HG02623 (cell line): Measurements from ENCODE around the gene PTGR2.
"Not testable (repeated sequence)": the region's sequence is repeated elsewhere in the genome, so short reads cannot be mapped to it uniquely, and the experiment has no call there.

ENCODE experiments used
- ATAC-seq: cut with Tn5 transposase; IDR thresholded peaks from one replicate; pipeline ENCODE4 v1.9.1; 2021; ENCODE audit warnings: moderate library complexity; ENCODE audit not compliant: unreplicated experiment

The PTGR2 gene

DNA sequence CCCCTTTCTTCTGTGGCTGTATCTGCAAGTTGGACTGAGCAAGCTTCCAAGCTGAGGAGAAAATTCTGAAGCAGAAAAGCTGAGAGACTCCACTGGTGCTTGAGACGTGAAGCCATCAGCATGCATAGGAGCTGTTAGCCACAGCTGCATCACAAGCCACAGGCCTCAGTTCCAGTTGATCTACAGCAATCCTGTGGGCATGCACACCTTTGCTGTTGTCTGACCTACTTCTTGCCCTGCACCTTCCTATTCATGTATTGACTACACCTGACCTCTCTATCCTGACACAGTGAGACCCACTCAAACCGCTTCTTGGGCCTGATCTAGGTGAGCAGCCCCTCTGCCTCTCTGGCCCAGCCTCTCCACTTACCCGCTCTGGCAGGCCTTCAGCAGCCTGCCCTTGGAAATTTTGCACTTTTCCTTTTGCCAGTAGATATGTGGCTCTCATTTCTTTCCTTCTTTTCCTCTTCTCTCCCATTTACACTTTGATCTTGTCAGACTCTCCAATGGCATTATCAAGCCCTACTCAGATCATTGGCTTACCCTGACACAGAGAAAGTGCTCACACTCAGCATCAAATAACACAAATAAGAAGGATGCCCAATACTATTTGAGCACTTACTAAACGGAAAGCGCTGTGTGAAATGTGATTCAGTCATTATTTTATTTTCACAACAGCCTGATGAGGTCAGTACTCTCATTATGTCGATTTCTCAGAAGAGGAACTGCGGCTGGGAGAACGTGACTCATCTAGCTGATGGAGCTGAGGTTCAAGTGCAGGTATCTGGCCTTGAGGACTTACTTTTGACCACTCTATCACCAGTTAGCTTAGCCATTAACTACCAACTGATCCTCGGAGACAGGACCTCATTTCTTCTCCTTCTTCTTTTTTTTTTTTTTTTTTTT is 21.9 kb upstream of the PTGR2 start:
- no peak for ATAC-seq

DNA sequence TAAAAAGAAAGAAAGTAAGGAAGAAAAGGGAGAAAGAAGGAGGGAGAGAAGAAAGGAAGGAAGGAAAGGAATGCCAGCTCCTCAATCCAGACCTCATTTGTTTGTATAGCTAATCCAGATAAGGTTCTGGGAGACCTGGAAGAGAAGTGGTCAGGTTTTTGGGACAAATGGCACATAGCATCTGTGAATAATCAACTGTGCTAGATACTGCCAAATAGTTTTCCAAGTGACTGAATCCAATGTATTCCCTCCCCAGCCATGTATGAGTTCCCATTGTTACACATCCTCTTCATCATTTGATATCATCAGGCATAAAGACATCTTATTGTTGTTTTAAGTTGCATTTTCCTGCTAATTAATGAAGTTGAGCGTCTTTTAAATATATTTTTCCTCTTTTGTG is 18.6 kb upstream of the PTGR2 start:
- no peak for ATAC-seq

DNA sequence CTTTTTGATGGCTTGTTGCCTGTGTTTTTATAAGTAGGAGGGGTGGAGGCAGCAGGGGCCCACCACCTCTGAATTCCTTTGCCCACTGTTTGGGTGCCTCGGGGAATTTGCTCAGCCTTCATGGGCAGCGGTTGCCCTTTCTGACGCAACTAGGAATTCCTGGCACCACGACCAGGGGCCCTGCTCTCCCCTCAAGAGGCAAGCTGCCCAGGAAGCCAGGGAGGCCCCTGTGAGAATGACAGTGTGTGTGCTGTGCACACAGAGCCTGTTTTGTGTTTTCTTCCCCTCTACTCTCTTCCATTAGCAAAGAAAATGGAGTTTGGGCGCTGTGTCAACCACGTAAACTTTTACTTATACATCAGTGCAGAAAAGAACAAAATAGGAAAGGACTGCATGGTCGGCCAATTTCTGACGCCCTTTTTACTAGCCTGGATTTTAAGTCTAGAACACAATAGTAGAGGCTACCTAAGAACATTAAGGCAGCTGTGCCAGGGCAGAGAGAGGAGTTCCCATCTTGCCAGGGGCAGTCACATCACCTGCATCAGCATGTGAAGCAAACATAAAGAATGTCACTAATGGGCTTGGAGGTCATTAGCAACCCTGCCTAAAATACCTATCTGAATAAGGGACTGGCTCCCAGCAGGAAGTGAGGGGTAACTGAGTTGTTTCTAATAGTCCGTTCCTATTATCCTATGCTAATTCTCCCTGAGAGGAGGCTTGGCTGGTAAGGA is 17.9 kb upstream of the PTGR2 start:
- no peak for ATAC-seq

DNA sequence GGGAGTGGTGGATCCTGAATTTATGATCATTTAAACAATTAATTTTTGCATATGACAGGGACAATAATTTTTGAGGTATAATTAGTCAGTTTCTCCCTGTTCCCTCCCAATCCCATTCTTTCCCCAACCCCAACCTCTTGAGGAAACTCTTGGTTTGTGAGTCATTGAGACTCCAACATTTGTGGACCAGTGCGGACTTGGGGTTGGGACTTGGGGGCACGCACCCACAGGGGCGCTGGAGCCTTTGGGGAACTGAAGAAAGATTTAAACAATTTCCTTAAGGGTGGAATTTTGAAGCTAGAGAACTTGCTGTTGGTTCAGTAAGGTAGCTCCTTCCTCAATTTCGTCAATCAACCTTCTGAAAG is 17.4 kb upstream of the PTGR2 start:
- no peak for ATAC-seq

DNA sequence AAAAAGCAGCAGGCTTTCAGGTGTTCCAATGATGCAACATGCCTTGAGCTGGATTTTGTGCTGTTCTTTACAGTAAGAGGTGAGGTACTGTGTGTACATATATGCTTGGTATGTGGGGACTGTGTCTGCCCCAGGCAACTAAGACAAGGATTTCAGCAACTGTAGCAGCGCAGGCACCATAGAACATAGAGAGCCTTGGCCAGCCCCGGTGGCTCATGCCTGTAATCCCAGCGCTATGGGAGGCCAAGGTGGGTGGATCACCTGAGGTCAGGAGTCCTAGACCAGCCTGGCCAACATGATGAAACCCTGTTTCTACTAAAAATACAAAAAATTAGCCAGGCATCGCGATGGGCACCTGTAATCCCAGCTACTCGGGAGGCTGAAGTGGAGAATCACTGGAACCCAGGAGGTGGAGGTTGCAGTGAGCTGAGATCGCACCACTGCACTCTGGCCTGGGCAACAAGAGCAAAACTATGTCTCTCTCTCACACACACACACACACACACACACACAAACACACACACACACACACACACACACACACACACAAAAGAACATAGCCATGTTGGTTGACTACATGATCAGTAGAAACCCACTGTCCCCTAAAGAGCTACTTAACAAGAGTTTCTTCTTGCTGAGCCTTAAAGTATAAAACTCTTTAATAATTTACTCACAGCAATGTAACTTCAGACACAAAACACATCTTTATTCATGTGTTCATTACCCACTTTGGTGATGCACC is 13.2 kb upstream of the PTGR2 start:
- ATAC-seq: not testable (repeated sequence)

DNA sequence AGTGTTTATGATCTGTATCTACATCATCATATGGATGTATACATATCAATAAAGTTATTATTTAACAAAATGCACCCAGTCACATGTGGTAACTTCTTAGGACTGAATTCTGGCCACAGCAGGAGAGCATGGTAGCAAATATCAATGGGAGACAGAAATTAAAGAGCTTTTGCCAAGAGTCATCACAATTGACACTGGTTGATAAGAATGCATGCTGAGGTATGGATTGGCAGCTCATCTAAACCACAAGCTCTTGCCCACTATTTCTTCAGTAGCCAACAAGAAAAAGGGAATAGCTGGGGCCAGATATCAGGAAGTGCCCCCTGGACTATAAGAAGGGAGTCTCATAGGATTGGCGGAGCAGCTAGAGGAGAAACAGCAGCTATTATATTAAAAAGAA is 9.4 kb upstream of the PTGR2 start:
- ATAC-seq: no peak

DNA sequence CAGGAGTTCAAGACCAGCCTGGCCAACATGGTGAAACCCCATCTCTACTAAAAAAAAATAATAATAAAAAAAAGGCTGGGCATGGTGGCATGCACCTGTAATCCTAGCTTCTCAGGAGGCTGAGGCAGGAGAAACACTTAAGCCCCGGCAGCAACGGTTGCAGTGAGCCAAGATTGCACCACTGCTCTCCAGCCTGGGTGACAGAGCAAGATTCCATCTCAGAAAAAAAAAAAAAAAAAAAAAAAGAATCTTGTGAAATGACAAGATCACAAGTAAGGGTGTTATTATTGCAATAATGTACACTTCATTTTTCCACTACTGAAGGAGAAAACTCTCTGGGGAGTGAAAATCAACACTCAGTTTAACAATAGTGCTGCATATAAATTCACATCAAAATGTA is 8.8 kb upstream of the PTGR2 start:
- no peak for ATAC-seq

DNA sequence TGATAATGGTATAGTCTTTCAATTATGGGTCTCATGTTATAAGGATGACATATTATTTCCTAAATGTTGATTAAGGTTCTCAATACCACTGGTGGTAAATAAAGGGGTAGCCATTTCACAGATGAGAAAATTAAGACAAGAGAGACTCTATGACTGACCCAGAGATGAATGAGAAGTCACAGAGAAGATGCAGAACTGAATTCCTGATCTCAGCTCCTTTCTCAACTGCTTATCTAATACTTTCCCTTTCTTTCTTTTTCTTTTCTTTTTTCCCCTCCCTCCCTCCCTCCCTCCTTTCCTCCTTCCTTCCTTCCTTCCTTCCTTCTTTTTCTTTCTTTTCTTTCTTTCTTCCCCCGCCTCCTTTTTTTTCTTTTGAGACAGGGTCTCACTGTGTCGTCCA is 8.3 kb upstream of the PTGR2 start:
- no peak for ATAC-seq

DNA sequence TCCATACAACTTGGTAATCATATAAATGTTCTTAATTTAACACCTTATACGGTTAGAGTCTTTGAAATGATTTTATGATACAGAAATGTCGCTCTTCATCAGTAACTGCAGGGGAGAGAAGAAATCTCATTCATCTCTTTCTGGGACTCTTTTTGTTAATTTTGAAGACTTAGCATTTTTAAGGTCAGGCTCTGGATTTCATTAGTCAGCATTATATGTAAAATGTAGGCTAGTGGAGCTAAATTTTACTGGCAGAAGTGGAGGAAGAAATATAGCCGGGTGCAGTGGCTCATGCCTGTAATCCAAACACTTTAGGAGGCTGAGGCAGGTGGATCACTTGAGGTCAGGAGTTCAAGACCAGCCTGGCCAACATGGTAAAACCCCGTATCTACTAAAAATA is 4.7 kb upstream of the PTGR2 start:
- ATAC-seq: no peak

DNA sequence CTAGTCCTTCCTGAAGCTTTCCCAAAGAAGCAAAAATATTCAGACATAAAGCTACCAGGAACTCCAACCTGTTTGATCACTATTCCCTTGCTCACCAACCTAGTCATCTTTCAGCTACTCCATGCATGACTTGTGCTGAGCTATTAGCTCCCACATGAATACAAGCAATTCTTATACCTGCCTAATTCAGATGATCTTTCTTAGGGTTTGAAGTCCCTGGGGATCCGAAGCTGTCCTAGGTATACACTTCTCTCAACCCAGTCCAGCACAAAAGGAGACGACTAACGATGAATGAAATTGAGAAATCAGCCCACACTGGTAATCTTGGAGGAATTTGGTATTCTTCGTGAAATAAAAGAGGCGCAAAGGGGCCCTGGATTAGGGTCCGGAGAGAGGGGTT is 631 bp upstream of the PTGR2 start:
- ATAC-seq: no peak

DNA sequence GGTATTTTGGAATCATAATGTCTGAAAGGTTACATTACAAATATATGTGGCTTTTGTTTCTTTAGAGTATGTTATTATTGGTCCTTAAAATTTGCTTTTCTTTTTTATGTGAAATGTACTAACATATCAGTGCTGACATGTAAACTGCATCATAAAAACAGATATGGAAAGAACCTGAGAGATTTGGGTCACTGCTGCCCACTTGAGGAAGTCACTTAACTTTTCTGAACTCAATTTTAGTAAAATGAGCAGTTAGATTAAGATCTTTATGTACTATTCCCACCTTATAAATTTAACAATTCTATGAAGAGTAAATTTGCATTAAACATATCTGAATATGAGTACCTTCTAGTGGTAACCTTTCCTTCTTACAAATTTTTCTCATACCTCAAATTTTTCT is 7.5 kb downstream of the PTGR2 start:
- ATAC-seq: no peak

DNA sequence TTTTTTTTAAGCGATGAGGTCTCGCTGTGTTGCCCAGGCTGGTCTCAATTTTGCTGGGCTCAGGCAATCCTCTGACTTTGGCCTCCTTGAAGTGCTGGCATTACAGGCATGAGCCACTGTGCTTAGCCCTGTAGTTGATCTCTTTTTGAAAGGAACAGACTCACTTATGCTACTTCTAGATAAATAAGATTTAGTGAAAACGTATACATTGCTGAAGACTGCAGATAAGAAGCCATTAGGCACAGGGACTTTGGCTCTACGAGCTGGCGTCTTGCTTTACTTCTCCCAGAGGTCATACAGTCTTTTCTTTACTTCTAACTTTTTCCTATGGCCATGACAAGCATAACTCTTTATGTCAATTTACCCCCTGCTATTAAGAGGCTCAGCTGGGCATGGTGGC is 9.4 kb downstream of the PTGR2 start:
- ATAC-seq: no peak

DNA sequence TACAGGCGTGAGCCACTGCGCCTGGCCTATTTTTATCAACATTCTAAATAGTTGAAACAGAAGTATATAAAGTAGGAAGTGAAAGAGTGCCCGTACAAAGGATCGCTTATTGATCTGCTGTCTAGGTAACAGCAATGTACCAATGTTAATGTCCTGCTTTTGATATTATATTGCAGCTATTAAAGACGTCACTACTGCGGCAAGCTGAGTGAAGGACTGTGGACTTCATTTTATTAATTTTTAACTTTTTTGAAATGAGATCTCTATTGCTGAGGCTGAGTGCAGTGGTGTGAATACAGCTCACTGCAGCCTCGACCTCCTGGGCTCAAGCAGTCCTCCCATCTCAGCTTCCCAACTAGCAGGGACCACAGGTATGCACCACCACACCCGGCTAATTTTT is 10.8 kb downstream of the PTGR2 start:
- no peak for ATAC-seq

DNA sequence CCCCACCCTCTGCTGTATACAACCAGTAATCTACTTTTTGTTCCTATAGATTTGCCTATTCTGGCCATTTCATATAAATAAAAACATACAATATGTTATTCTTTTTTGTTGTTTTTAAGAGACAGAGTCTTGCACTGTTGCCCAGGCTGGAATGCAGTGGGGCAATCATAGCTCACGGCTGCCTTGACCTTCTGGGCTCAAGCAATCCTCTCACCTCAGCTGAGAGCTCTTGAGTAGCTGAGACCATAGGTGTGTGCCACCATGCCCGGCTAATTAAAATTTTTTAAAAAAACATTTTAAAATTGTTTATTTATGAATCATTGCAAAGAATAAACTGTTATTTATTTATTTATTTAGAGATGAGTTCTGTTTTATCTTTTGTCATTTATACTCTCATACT is 11.6 kb downstream of the PTGR2 start:
- no peak for ATAC-seq

DNA sequence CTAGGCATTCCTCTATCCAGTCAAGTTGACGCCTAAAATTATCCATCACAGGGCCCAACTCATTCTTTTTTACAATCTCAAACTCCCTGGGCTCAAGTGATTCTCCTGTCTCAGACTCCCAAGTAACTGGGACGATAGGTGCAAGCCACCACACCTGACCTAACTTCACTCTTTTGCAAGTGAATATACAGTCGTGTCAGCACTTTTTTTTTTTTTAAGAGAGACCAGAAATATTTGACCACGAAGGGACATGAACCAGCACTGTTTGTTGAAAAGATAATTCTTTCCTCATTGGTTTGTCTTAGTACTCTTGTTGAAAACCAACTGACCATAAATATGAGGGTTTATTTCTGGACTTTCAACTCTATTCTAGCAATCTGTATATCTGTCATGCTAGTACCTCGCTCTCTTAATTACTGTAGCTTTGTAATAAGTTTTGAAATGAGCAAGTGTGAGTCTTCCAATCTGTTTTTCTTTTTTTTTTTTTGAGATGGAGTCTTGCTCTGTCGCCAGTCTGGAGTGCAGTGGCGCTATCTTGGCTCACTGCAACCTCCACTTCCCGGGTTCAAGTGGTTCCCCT is 14.0 kb downstream of the PTGR2 start:
- ATAC-seq: no peak

DNA sequence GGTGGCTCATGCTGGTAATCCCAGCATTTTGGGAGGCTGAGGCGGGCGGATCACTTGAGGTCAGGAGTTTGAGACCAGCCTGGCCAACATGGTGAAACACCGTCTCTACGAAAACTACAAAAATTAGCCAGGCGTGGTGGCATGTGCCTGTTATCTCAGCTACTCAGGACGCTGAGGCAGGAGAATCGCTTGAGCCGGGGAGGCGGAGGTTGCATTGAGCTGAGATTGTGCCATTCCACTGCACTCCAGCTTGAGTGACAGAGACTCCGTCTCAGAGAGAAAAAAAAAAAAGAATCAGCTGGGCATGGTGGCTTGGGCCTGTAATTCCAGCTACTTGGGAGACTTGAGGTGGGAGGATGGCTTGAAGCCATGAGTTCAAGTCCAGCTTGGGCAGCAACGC is 18.1 kb downstream of the PTGR2 start:
- ATAC-seq: not testable (repeated sequence)

DNA sequence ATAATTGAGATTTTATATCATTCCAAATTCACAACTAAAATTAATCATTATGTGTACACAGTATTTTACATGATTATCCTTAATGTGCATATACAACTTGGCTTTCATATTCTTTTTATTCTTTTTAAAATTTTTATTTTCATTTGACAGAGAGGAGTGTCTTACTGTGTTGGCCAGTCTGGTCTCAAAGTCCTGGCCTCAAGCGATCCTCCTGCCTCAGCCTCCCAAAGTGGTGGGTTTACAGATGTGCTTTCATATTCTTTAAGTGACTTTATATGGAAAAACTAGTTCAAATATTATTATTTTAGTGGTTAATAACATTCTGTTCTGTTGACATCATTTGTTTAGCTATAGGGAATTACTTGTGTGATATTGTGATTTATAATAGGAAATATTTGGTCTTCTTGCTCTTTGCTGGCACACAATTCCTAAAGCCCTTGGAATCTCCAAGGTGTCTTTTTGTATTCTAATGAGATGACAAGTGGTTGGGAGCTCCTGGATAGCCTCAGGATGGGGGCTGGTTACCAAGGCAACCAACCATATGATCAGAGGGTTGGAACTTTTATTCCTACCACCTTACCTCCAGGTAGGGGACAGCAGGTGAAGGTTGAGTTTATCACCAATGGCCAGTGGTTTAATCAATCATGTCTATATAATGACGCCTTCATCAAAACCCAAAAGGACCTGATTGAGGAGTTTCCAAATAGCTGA is 19.0 kb downstream of the PTGR2 start:
- no peak for ATAC-seq

DNA sequence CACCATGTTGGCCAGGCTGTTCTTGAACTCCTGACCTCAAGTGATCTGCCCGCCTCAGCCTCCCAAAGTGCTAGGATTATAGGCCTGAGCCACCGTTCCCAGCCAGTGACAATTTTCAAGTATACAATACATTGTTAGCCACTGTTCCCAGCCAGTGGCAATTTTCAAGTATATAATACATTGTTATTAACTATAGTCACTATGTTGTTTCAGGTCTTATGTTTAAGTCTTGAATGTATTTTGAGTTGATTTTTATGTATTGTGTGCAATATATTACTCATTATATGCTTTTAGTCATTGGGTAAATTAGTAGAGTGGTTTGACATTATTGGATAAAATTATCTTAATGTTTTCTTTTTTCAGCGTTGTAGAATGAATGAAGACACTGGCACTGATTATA is 22.0 kb downstream of the PTGR2 start:
- no peak for ATAC-seq

DNA sequence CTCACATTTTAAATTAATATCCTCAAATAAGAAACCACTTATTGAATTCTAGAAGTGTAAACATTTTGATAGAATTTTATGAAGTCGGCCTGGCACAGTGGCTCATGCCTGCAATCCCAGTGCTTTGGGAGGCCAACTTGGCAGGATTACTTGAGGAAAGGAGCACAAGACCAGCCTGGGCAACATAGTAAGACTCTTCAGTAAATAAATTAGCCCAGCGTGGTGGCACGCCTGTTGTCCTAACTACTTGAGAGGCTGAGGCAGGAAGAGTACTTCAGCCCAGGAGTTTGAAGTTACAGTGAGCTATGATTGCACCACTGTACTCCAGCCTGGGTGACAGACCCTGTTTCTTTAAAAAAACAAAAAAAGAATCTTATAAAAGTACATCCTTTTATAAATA is 26.2 kb downstream of the PTGR2 start:
- ATAC-seq: no peak

DNA sequence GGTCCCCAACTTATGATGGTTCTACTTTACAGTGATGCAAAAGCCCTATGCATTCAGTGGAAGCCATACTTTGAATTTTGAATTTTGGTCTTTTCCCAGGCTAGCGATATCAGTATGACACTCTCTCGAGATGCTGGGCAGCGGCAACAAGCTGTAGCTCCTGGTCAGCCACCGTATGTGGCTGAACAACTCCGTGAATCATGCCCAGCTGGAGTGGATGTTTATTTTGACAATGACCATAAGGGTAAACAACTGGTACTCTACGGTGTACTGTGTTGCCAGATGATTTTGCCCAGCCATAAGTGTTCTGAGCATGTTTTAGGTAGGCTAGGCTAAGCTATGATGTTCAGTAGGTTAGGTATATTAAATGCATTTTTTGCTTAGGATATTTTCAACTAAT is 26.8 kb downstream of the PTGR2 start:
- no peak for ATAC-seq

DNA sequence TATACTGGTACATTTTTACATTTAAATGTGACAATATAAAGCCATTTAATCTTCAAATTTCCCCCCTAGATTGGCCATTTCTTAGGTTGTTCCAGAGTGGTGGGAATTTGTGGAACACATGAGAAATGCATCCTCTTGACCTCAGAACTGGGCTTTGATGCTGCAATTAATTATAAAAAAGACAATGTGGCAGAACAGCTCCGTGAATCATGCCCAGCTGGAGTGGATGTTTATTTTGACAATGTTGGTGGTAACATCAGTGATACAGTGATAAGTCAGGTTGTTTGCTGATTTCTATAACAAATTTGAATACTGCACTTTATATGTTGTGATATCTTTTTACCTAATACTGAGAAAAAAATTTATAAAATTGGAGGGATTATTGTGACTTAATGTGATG is 27.4 kb downstream of the PTGR2 start:
- ATAC-seq: no peak
